Left ventricle myocardium inferior (tissue), 1 donor: ENCODE data around the gene LRRC61. TPM values are rescaled to one million over a fixed set of nuclear protein-coding genes. Genes with fewer than 3 reads are reported as not detected.
A peak's percentile ranks its signal among the peaks of the same experiment; 100 is the strongest.

ENCODE experiments used
- DNase-seq: peaks from one replicate; pipeline ENCODE4 v3.0.0-alpha.2; 2020
- H3K27ac ChIP-seq: fragments of 200-600 bp; replicated peaks from 2 replicates; pipeline ENCODE4 v1.8.0; 2021
- H3K27me3 ChIP-seq: fragments of 200-600 bp; 2 replicates; pipeline ENCODE4 v1.8.0; 2021; ENCODE audit warnings: low read depth
- H3K36me3 ChIP-seq: fragments of 200-600 bp; 2 replicates; pipeline ENCODE4 v1.8.0; 2021
- H3K4me1 ChIP-seq: fragments of 200-600 bp; 2 replicates; pipeline ENCODE4 v1.8.0; 2021
- H3K4me3 ChIP-seq: fragments of 200-600 bp; 2 replicates; pipeline ENCODE4 v1.8.0; 2021; ENCODE audit warnings: mild to moderate bottlenecking, moderate library complexity
- H3K9me3 ChIP-seq: fragments of 200-600 bp; replicated peaks from 2 replicates; pipeline ENCODE4 v1.8.0; 2021
- CTCF ChIP-seq: fragments of 200-600 bp; IDR thresholded peaks from 2 replicates; pipeline ENCODE4 v1.8.0; 2021; ENCODE audit warnings: antibody characterized with exemption, mild to moderate bottlenecking, borderline replicate concordance
- intact Hi-C: fragments of 100-400 bp; cut with micrococcal nuclease; formaldehyde crosslinking; loops from one replicate; pipeline ENCODE4 v1.11.0; 2022
- total RNA-seq: library from RNA; stranded (reverse); fragmentation: NEBNext Ultra II Directional; extraction: Animal tissue kit (Norgen Biotek cat#: 25700); gene quantifications from one replicate; pipeline ENCODE4 v1.2.1, GENCODE V29; 2021
- donor health status: DM: no; HTN: yes; CAD: no; lungs with severe emphysema.

The LRRC61 gene
- total RNA-seq, 1 donor from 2014 or later: 4.3 TPM

- H3K4me1 ChIP-seq: peaks cover 68% of the 10 kb centered on the region
Measured at GRCh38 chr7:150372271-150373048, 49.3 kb downstream of the LRRC61 start.

GRCh38 chr7:150373049-150373801, 50.1 kb downstream of the LRRC61 start:
- intact Hi-C loops: no loop called here
- Histone ChIP-seq H3K36me3 (peaks cover 41% of the 10 kb centered on the region), H3K4me3 (peak overlapping the region; percentile 9), H3K27me3 (no peaks in the 10 kb centered on the region), H3K4me1 (peaks cover 65% of the 10 kb centered on the region), H3K27ac (peak overlapping the region; percentile 62), H3K9me3 (no peaks in the 10 kb centered on the region)
- TF ChIP-seq CTCF: no peak
- no peak for DNase-seq

More at GRCh38 chr7:150372271-150373048, 49.3 kb downstream of the LRRC61 start:
- Histone ChIP-seq H3K36me3 (peaks cover 41% of the 10 kb centered on the region), H3K4me3 (no peak overlapping the region), H3K27ac (peak overlapping the region; percentile 62), H3K27me3 (no peaks in the 10 kb centered on the region), H3K9me3 (no peaks in the 10 kb centered on the region)
- intact Hi-C loops: no loop called here
- no peak for TF ChIP-seq CTCF
- no peak for DNase-seq

- Histone ChIP-seq H3K4me3 (no peak overlapping the region), H3K36me3 (peaks cover 41% of the 10 kb centered on the region), H3K27ac (peak overlapping the region; percentile 62), H3K4me1 (peaks cover 65% of the 10 kb centered on the region), H3K27me3 (no peaks in the 10 kb centered on the region), H3K9me3 (no peaks in the 10 kb centered on the region)
- intact Hi-C loops: no loop called here
- no peak for DNase-seq
- no peak for TF ChIP-seq CTCF
Measured at GRCh38 chr7:150374026-150374425, 50.9 kb downstream of the LRRC61 start.

GRCh38 chr7:150374472-150374871, 51.3 kb downstream of the LRRC61 start:
- peak overlapping the region; percentile 62 for H3K27ac ChIP-seq

More at GRCh38 chr7:150374472-150374871, 51.3 kb downstream of the LRRC61 start:
- intact Hi-C loops: no loop called here
- peaks cover 64% of the 10 kb centered on the region for H3K4me1 ChIP-seq
- no peak for TF ChIP-seq CTCF
- H3K4me3 ChIP-seq: no peak overlapping the region
- H3K36me3 ChIP-seq: peaks cover 41% of the 10 kb centered on the region
- no peaks in the 10 kb centered on the region for H3K9me3 ChIP-seq
- DNase-seq: no peak
- no peaks in the 10 kb centered on the region for H3K27me3 ChIP-seq
